Astrocyte of the cerebellum (primary cell): ENCODE data around the gene TMEM131.

Experiments used
- DNase-seq: peaks from one replicate; pipeline ENCODE4 v3.0.0-alpha.2; 2011; ENCODE audit warnings: low read depth
- H3K4me3 ChIP-seq: 2 replicates; pipeline ENCODE4 v1.5.1; 2011; ENCODE audit warnings: mild to moderate bottlenecking, low read depth, low read length, moderate library complexity
- in situ Hi-C: cut with HindIII; loops from 2 replicates; pipeline ENCODE4 v1.10.0; 2017; ENCODE audit warnings: low sequenced_read_pairs
- TF ChIP-seq, protein P1 (sequence below): IDR thresholded peaks from 2 replicates; pipeline ENCODE4 v1.5.1; 2012; ENCODE audit warnings: low read length, low read depth, moderate library complexity, mild to moderate bottlenecking; ENCODE audit errors: missing control alignments

Gene TMEM131

DNA sequence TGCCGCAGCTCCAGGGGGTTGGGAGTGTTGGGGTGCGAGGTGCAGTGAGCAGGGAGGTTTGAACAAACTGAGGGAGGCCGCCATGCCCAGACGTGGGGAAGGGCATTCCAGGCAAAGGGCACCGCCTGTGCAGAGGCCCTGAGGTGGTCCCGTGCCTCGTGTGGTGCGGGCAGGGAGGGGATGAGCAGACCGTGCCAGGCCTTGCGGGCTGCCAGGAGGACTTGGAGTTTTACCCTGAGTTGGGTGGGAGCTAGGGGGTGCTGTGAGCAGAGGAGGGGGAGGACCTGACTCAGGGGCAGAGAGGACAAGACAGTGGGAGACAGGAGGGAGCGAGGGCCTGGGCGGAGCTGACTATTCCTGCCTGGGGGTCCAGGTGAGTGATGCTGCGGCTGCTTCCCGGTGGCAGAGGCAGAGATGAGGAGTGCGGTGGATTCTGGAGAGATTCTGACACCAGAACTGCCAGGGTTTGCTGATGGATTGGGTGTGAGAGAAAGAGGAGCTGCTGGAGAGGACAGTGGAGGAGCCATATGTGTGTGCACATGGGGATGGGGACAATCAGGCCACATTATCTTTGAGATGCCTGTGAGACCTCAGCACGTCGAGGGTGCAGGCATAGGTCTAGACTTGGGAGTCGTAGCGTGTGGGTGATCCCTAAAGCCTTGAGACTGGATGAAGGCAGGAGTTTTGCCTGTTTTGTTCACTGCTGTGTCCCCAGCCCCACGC is 259.0 kb downstream of the TMEM131 start:
- in situ Hi-C loops = no loop called here
- DNase-seq = no peak
- H3K4me3 ChIP-seq = no peak overlapping the region
- TF ChIP-seq, protein P1, sequence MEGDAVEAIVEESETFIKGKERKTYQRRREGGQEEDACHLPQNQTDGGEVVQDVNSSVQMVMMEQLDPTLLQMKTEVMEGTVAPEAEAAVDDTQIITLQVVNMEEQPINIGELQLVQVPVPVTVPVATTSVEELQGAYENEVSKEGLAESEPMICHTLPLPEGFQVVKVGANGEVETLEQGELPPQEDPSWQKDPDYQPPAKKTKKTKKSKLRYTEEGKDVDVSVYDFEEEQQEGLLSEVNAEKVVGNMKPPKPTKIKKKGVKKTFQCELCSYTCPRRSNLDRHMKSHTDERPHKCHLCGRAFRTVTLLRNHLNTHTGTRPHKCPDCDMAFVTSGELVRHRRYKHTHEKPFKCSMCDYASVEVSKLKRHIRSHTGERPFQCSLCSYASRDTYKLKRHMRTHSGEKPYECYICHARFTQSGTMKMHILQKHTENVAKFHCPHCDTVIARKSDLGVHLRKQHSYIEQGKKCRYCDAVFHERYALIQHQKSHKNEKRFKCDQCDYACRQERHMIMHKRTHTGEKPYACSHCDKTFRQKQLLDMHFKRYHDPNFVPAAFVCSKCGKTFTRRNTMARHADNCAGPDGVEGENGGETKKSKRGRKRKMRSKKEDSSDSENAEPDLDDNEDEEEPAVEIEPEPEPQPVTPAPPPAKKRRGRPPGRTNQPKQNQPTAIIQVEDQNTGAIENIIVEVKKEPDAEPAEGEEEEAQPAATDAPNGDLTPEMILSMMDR = no peak

DNA sequence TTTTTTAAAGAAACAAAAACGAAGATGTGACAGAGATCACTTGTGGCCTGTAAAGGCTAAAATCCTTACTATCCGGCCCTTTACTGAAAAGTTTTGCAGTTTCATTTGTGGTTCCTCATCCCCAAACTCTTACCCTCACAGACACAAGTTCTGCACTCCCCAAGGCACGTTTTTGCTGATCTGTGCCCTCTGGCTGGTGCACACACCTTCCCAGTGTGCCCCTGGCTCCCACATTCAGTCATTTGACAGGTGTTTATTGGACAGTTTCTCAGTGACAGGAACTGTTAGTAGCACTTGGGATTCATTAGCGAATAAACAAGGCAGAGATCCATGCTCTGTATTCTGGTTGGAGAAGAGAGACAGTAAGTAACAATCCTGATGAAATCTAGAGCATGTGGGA is 259.6 kb downstream of the TMEM131 start:
- TF ChIP-seq, protein P1 = no peak
- DNase-seq = no peak
- in situ Hi-C loops = no loop called here
- no peak overlapping the region for H3K4me3 ChIP-seq

DNA sequence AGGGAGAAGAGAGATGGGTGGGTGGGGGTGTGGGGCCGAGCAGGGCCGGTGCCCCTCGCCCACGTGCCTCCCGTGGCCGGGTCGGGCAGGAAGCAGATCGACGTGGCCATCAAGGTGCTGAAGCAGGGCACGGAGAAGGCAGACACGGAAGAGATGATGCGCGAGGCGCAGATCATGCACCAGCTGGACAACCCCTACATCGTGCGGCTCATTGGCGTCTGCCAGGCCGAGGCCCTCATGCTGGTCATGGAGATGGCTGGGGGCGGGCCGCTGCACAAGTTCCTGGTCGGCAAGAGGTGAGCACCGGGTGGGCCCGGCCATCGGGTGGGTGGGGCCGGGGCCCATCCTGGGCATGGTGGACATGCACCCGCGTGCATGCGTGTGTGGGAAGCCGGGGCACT is 260.6 kb downstream of the TMEM131 start:
- no peak for DNase-seq

GRCh38 chr2:97734061-97735051 is 261.4 kb downstream of the TMEM131 start:
- DNase-seq = no peak
- in situ Hi-C loops = no loop called here
- H3K4me3 ChIP-seq = no peak overlapping the region
- TF ChIP-seq, protein P1 = no peak

More for the DNA sequence above, 260.6 kb downstream of the TMEM131 start:
- in situ Hi-C loops = no loop called here
- TF ChIP-seq, protein P1 = no peak
- no peak overlapping the region for H3K4me3 ChIP-seq

DNA sequence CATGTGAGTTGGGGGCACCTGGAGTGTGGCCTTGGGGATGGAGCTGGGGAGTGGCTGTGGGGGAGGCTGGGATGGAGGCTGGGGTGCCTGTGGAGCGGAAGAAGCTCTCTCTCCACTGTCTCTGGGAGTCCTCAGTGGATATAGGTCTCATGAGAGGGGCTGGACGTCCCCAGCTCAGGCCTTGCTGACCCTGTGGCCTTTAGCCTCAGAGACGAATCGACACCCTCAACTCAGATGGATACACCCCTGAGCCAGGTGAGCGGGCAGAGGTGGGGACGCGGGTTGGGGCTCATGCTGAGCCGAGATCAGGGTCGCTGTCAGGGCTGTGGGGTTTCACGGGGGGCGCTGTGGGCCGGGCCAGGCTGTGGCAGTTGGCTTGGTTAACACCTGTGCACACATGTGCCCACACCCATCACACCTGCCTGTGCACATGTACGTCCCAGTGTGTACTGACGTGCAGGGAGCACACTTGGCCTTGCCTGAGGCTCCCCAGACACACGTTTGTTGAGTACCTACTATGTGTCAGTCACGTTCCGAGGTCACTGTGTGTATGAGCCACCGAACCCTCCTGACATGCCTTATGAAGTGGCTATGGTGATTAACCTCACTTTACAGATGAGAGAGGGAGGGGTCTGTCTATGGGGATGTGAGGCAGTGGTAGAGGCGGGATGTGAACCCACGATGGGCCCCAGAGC is 262.3 kb downstream of the TMEM131 start:
- no peak overlapping the region for H3K4me3 ChIP-seq
- no peak for DNase-seq
- TF ChIP-seq, protein P1 = no peak
- in situ Hi-C loops = no loop called here
